Measurements from ENCODE around the gene HIPK4.

HIPK4 gene

DNA sequence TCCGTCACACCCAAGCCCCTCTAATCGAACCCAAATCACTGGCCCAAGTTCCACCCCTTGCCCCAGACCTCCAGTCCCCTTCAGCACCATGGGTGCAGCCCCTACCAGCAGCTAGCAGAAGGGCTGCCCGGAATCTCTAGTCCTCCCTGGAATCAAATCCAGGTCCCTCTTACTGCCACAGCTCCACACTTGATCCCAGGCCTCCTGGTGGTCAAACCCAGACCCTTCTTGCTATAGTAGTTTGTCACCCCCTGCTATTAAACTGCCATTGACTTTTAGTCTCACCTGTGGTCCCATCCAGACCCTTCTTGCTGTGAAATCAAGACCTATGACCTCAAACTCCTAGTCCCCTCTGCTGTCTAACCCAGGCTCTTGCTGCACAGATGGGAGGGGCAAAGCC, 8.7 kb downstream of the HIPK4 start:
- no peak overlapping the region for H3K4me3 ChIP-seq (ENCODE audit: low read length)
- TF ChIP-seq, protein P1, sequence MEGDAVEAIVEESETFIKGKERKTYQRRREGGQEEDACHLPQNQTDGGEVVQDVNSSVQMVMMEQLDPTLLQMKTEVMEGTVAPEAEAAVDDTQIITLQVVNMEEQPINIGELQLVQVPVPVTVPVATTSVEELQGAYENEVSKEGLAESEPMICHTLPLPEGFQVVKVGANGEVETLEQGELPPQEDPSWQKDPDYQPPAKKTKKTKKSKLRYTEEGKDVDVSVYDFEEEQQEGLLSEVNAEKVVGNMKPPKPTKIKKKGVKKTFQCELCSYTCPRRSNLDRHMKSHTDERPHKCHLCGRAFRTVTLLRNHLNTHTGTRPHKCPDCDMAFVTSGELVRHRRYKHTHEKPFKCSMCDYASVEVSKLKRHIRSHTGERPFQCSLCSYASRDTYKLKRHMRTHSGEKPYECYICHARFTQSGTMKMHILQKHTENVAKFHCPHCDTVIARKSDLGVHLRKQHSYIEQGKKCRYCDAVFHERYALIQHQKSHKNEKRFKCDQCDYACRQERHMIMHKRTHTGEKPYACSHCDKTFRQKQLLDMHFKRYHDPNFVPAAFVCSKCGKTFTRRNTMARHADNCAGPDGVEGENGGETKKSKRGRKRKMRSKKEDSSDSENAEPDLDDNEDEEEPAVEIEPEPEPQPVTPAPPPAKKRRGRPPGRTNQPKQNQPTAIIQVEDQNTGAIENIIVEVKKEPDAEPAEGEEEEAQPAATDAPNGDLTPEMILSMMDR (IDR thresholded peaks at IDR 0.05; ENCODE audit: insufficient read depth, low read depth, low read length, missing control alignments): no peak
- no peak for DNase-seq (ENCODE audit: low read depth)

DNA sequence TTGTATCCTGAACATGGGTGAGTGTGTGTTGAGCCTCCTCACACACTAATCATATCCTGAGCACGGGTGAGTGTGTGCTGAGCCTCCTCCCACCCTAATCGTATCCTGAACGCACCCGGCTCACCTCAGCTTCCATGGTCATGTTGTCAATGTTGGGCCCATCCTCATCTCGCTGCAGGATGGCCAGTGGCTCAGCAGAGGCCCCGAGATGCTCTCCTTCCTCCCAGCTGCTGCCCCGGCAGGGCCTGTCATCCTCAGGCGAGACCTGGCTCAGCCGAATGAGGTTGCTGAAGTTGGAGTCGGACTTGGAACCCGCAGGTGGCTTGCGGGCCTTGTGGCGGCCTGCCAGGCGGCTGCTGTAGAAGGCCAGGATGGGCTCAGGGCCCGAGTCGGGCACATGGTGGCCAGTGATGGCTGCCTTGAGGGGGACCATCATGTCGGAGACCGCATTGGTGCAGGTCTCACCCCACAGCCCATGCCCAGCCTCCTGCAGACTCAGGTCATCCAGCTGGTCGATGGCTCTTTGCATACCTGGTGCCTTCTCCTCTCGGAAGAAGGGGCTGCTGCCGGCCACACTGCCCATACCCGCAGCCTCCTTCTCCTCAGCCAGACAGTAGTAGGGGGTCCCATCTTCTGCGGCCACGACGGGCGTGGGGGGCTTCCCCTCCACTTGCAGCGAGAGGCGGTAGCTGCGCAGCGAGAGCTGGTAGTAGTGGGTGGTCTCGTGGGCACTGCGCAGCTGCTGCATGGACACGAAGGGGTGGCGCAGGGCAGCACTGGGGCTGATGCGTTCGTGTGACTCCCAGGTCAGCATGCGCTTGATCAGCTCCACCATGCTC, 9.6 kb downstream of the HIPK4 start:
- DNase-seq (ENCODE audit: low read depth): no peak
- H3K4me3 ChIP-seq (ENCODE audit: low read length): no peak overlapping the region
- TF ChIP-seq, protein P1 (IDR thresholded peaks at IDR 0.05; ENCODE audit: insufficient read depth, low read depth, low read length, missing control alignments): no peak

DNA sequence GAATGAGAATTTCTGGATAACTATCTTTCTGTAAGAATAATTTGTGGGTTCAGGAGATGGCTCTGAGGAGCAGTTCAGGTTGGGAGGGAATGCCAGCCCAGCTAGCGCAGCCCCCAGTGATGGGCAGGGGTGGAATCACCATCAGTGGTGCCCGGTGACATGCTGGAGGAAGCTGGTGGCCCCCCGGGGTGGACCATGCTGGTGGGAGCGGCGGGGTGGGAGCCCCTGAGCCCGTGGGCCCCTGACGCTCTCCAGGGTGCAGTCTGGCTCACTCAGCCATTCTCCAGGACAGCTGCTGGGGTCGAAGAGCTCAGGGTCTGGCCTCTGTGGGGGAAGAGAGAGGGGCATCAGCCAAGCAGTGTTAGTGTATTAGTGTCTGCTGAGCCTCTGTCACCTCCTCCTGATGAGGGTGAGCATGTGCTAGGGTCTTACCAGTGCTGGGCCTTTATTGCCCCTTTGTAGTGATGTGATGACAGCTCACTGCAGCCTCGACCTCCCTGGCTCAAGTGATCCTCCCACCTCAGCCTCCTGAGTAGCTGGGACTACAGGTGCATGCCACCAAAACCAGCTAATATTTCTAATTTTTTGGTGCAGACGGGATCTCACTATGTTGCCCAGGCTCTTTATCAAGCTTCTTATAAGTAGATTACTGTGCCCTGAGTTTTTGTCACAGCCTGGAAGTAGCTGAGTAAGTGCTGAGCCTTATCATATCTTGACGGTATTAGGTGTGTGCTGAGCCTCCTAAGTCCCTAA, 10.4 kb downstream of the HIPK4 start:
- TF ChIP-seq, protein P1 (IDR thresholded peaks at IDR 0.05; ENCODE audit: insufficient read depth, low read depth, low read length, missing control alignments): no peak
- DNase-seq (ENCODE audit: low read depth): no peak
- no peak overlapping the region for H3K4me3 ChIP-seq (ENCODE audit: low read length)

DNA sequence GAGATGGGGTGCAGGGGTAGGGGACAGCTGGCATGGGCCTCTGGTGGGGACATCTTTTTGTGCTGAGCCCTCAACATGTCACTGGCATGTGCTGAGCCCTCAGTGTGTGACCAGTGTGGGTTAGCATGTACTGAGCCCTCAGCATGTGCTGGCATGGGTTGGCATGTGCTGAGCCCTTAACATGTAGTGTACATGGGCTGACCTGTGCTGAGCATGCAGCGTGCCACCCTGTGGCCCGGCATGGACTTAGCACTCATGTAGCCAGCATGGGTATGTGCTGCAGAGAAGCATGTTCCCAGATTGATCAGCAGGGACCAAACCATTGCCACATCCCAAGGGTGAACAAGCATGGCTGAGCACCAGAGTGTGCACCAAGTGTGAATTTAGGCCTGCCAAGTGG, 11.5 kb downstream of the HIPK4 start:
- peak; percentile 10 for DNase-seq (ENCODE audit: low read depth)
- TF ChIP-seq, protein P1 (IDR thresholded peaks at IDR 0.05; ENCODE audit: insufficient read depth, low read depth, low read length, missing control alignments): peak; percentile 10
- H3K4me3 ChIP-seq (ENCODE audit: low read length): no peak overlapping the region

DNA sequence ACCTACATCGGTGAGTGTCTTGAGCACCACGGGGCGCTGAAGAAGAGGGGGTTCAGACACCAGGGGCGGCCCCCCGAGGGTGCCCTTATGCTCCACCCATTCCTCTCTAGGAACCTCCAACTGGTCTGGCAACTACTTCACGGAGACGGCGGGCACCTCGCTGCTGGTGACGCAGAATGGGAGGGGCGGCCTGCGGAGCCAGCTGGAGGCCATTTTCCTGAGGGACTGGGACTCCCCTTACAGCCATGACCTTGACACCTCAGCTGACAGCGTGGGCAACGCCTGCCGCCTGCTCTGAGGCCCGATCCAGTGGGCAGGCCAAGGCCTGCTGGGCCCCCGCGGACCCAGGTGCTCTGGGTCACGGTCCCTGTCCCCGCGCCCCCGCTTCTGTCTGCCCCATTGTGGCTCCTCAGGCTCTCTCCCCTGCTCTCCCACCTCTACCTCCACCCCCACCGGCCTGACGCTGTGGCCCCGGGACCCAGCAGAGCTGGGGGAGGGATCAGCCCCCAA, 12.1 kb downstream of the HIPK4 start:
- TF ChIP-seq, protein P1 (IDR thresholded peaks at IDR 0.05; ENCODE audit: insufficient read depth, low read depth, low read length, missing control alignments): no peak
- DNase-seq (ENCODE audit: low read depth): no peak

DNA sequence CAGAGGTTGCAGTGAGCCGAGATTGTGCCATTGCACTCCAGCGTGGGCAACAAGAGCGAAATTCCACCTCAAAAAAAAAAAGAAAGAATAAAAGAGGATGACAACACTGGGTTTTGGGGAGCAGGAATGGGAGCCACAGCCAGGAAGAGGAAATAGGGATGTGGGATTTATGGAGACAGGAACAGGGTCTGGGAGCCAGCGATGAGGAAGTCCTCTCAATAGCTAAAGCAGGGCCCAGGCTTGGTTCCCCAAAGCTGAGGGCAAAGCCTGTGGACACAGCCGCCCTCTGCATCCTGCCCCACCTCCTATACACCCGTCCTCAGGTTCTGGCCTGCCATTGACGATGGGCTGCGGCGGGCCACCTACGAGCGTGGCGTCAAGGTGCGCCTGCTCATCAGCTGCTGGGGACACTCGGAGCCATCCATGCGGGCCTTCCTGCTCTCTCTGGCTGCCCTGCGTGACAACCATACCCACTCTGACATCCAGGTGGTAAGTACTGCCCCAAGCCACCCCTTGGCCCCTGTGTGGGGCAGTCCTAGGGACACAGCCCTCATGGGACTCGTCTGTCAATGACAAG, 13.6 kb downstream of the HIPK4 start:
- H3K4me3 ChIP-seq (ENCODE audit: low read length): no peak overlapping the region
- no peak for DNase-seq (ENCODE audit: low read depth)
- TF ChIP-seq, protein P1 (IDR thresholded peaks at IDR 0.05; ENCODE audit: insufficient read depth, low read depth, low read length, missing control alignments): no peak

More for the DNA sequence above, 12.1 kb downstream of the HIPK4 start:
- H3K4me3 ChIP-seq (ENCODE audit: low read length): no peak overlapping the region
